ENCODE results near the gene MED17. TPM values are rescaled to one million over a fixed set of nuclear protein-coding genes. Genes with fewer than 3 reads are reported as not detected.

The MED17 gene
- total and polyA plus RNA-seq, 5 donors = 14.7 to 25.1 (median 20.9) TPM

DNA sequence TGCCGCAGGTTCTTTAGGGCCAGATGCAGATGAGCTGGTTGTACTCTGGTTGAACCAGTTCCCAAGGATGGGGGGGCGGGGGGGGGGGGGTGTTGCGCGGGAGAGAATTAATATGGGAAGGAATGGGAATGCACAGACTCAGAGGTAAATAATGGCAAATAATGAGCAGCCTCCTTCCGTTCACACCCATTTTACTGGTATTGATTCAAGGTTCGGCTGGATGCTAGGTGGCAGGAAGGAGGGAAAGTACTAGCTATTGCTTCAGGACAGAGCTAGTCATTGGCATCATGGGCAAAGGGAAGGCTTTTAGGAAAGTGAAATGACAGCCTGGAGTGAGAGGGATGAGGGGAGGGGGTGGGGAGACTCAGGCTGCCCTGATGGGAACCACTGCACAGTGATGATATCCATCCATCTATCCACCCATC, 66.5 kb downstream of the MED17 start, which contains the start of gene VSTM5:
TSS of gene VSTM5 (minus strand) at position 25 of the 425 bp plus-strand sequence. CDS start 116 bp downstream, outside the sequence.
- no peak for DNase-seq
- Histone ChIP-seq H3K27ac (ENCODE audit: low read length) (no peak within 1 kb of the TSS), H3K9me3 (ENCODE audit: control insufficient read depth, low read length) (no peaks in the 10 kb centered on the region), H3K4me3 (ENCODE audit: low read length) (peak within 1 kb of the TSS; percentile 55), H3K27me3 (ENCODE audit: control insufficient read depth, insufficient read depth) (no peaks in the 10 kb centered on the region), H3K4me1 (ENCODE audit: control insufficient read depth, insufficient read depth, low read length) (no peaks in the 10 kb centered on the region)
- WGBS = 19% methylated on average over 6 of the region's 6 CpGs
- ATAC-seq = no peak
- intact Hi-C loops (cut with DNase I) = no loop called here

GRCh38 chr11:93852242-93852641, 68.2 kb downstream of the MED17 start:
- DNase-seq (no peak), ATAC-seq (no peak)
- Histone ChIP-seq H3K27me3 (ENCODE audit: control insufficient read depth, insufficient read depth) (no peaks in the 10 kb centered on the region), H3K9me3 (ENCODE audit: control insufficient read depth, low read length) (no peaks in the 10 kb centered on the region), H3K4me1 (ENCODE audit: control insufficient read depth, insufficient read depth, low read length) (no peaks in the 10 kb centered on the region), H3K27ac (ENCODE audit: low read length) (no peak overlapping the region), H3K4me3 (ENCODE audit: low read length) (no peak overlapping the region)
- WGBS = 93% methylated on average over 5 of the region's 5 CpGs
- intact Hi-C loops (cut with DNase I) = no loop called here

- no peak overlapping the region for H3K27ac ChIP-seq (ENCODE audit: low read length)
- no peak for DNase-seq
Observed at GRCh38 chr11:93857413-93858120, 73.5 kb downstream of the MED17 start.

DNA sequence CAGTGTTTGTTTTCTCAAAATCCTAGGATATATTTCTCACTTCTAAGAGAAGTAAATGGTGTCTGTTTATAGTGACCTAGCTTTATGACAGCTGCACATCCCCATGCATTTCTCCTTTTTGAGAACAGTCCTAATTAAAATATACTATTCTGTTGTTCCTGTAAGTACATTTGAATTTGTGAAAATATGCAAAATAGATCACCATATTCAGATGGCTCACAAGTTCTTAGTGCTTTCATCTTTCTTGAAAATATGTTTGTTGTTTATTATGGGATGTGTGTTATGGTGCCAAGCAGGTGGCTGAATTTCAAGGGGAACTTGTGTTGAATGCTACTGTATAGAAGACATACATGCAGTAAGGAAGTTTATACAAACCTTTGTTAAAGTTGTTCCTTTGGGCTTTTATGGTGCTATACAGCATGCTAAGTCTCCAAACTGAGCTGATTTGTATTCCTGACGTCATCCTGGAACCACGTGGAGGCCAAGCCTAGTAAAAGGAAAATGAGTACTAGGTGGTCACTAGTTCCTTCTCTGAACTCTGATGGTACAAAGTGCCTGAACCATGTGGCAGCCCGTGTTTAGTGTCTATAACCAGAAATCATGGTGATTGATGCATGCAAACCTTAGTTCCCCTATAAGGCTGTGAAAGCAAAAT, 74.2 kb downstream of the MED17 start:
- WGBS = 41% methylated on average over 3 of the region's 3 CpGs
- DNase-seq = no peak
- Histone ChIP-seq H3K4me1 (ENCODE audit: control insufficient read depth, insufficient read depth, low read length) (no peaks in the 10 kb centered on the region), H3K27me3 (ENCODE audit: control insufficient read depth, insufficient read depth) (no peaks in the 10 kb centered on the region), H3K9me3 (ENCODE audit: control insufficient read depth, low read length) (no peaks in the 10 kb centered on the region), H3K4me3 (ENCODE audit: low read length) (no peak overlapping the region), H3K27ac (ENCODE audit: low read length) (no peak overlapping the region)
- ATAC-seq = peak in 1 of 2 donors; percentile 25
- intact Hi-C loops (cut with DNase I) = no loop called here

More at GRCh38 chr11:93857413-93858120, 73.5 kb downstream of the MED17 start:
- peak; percentile 70 to 92 for ATAC-seq
- Histone ChIP-seq H3K27me3 (ENCODE audit: control insufficient read depth, insufficient read depth) (no peaks in the 10 kb centered on the region), H3K4me1 (ENCODE audit: control insufficient read depth, insufficient read depth, low read length) (no peaks in the 10 kb centered on the region), H3K9me3 (ENCODE audit: control insufficient read depth, low read length) (no peaks in the 10 kb centered on the region), H3K4me3 (ENCODE audit: low read length) (no peak overlapping the region)
- intact Hi-C loops (cut with DNase I) = no loop called here
- 24% methylated on average over 3 of the region's 3 CpGs for WGBS

DNA sequence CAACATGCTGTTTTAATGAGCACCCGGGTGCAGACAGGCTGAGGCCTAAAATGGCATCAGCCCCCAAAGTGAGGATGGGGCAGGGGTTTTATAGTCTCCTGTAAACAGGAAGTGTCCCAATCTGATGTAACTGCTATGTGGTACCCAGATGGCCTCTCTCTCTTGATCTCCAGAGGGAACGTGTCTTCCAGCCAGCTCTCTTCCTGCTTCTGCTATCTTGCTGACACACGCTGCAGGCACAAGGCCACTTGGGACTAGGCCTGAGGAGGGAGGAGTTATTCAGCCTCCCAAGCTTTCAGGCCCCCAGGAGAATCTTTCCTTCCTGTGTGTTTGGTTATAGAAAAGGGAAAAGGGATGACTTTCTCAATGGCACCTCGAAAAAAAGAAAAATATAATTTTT, 77.7 kb downstream of the MED17 start:
- DNase-seq = peak; percentile 56 to 77 (median 71)
- Histone ChIP-seq H3K4me3 (ENCODE audit: low read length) (no peak overlapping the region), H3K27me3 (ENCODE audit: control insufficient read depth, insufficient read depth) (no peaks in the 10 kb centered on the region), H3K9me3 (ENCODE audit: control insufficient read depth, low read length) (no peaks in the 10 kb centered on the region), H3K27ac (ENCODE audit: low read length) (no peak overlapping the region), H3K4me1 (ENCODE audit: control insufficient read depth, insufficient read depth, low read length) (no peaks in the 10 kb centered on the region)
- intact Hi-C loops (cut with DNase I) = no loop called here
- 34% methylated on average over 4 of the region's 4 CpGs for WGBS
- ATAC-seq = peak; percentile 80 to 83

Other genes with a start within 250 kb of the MED17 start
- 10 to 100 TPM; 31.8 to 95.6 (median 59.8) TPM for gene SMCO4, start 240.9 kb upstream of the MED17 start, total RNA-seq
- 69.9 TPM for gene SMCO4, start 240.9 kb upstream of the MED17 start, polyA plus RNA-seq
- 1 to 10 TPM; 5.5 to 6.0 (median 6.0) TPM for gene CEP295, start 122.6 kb upstream of the MED17 start, total RNA-seq
- gene CEP295, start 122.6 kb upstream of the MED17 start, polyA plus RNA-seq = 4.6 TPM
- 10 to 100 TPM; 36.3 to 52.1 (median 38.6) TPM for gene TAF1D, start 42.8 kb upstream of the MED17 start, total RNA-seq
- gene TAF1D, start 42.8 kb upstream of the MED17 start, polyA plus RNA-seq = 36.2 TPM
- gene C11orf54, start 42.6 kb upstream of the MED17 start, total RNA-seq = 10 to 100 TPM; 28.0 to 36.9 (median 33.4) TPM
- gene C11orf54, start 42.6 kb upstream of the MED17 start, polyA plus RNA-seq = 23.0 TPM
- gene VSTM5, start 66.3 kb downstream of the MED17 start, total RNA-seq = under 1 TPM; 0.20 to 0.48 (median 0.44) TPM
- gene VSTM5, start 66.3 kb downstream of the MED17 start, polyA plus RNA-seq = 0.07 TPM
- gene HEPHL1, start 237.1 kb downstream of the MED17 start, total RNA-seq = not detected
- gene HEPHL1, start 237.1 kb downstream of the MED17 start, polyA plus RNA-seq = not detected